Activated CD4-positive, alpha-beta memory T cell treated with anti-CD3 and anti-CD28 coated beads, Interleukin-2, amount 10 ng/mL, durations not matched to agents 7 days and 5 days (primary cell): ENCODE results near the gene ZFP57. TPM values are rescaled to one million over a fixed set of nuclear protein-coding genes. Genes with fewer than 3 reads are reported as not detected.
"Not testable (repeated sequence)": the region's sequence is repeated elsewhere in the genome, so short reads cannot be mapped to it uniquely, and the experiment has no call there.

Source experiments
- CTCF ChIA-PET: fragments of 350-600 bp; sonication (Branson Sonifier 250); formaldehyde crosslinking; loops from one replicate; lab custom pipeline; 2021; ENCODE audit warnings: antibody characterized with exemption, inconsistent platforms; lab: Charles Lee
- POLR2A ChIA-PET: fragments of 350-600 bp; sonication (Branson Sonifier 250); formaldehyde crosslinking; loops from one replicate; lab custom pipeline; 2021; ENCODE audit warnings: antibody characterized with exemption; lab: Charles Lee
- DNase-seq: peaks from one replicate; pipeline ENCODE4 v3.0.0-alpha.2; 2020
- H3K27ac Mint-ChIP-seq: one replicate; pipeline ENCODE4 v1.8.0; 2021; ENCODE audit warnings: mild to moderate bottlenecking, mixed read lengths
- H3K27me3 Mint-ChIP-seq: one replicate; pipeline ENCODE4 v1.8.0; 2021; ENCODE audit warnings: mixed read lengths
- H3K36me3 Mint-ChIP-seq: one replicate; pipeline ENCODE4 v1.8.0; 2021; ENCODE audit warnings: low read depth, mixed read lengths
- H3K4me1 Mint-ChIP-seq: one replicate; pipeline ENCODE4 v1.8.0; 2021; ENCODE audit warnings: mixed read lengths
- H3K4me3 Mint-ChIP-seq: one replicate; pipeline ENCODE4 v1.8.0; 2021; ENCODE audit warnings: mild to moderate bottlenecking, mixed read lengths
- H3K9me3 Mint-ChIP-seq: one replicate; pipeline ENCODE4 v1.8.0; 2021; ENCODE audit warnings: mixed read lengths
- total RNA-seq, 2 experiments: library from RNA; stranded (reverse); gene quantifications; one replicate each; pipeline ENCODE4 v1.2.3, GENCODE V29; 2021

ZFP57 gene
- total RNA-seq, 2 experiments from 2014 or later, result not detected

DNA sequence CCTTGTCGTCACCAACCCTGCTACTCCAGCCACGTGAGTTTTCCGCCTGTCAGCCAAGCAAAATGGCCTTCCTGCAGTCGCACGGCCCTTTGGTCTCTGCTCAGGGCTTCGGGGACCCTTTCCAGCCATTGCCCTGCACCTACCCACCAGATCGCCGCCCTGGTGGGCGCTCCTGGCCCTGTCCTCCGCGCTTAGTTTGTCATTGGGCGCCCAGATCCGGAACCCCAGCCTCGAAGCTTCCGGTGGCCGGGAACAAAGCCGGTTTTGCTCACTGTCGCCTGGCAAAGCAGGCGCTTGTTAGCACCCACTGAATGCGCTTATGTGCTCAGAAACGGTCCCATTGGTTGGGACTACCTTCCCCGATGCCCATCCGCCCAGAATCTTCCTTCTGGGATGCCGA lies 536 bp downstream of the ZFP57 start:
- Mint-ChIP-seq H3K27ac (no peak overlapping the region), H3K36me3 (no peaks in the 10 kb centered on the region), H3K4me1 (peaks cover 15% of the 10 kb centered on the region), H3K9me3 (no peaks in the 10 kb centered on the region), H3K27me3 (peaks cover 2% of the 10 kb centered on the region), H3K4me3 (no peak overlapping the region)
- POLR2A ChIA-PET, result no interaction called here
- CTCF ChIA-PET, result no interaction called here
- DNase-seq, result no peak

DNA sequence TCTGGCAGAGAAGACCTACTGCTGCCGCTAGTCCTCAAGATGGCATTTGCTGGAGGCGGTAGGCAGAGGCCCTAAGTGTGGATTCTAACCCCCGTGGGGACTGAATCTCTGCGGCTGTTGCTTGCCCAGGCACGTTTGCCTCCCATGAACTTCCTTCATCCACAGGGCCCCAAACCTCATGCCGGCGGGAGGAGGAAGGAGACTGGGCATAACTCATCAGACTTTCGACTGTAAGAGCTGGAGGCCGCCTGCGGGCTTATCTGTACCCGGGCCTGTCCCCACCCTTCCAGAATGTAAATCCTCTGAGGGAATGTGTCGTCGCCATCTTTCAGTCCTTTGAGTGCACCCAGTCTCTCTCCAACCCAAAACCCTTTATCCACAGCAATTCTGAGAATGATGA lies 990 bp downstream of the ZFP57 start:
- Mint-ChIP-seq H3K4me1 (peaks cover 15% of the 10 kb centered on the region), H3K27ac (no peak overlapping the region), H3K36me3 (no peaks in the 10 kb centered on the region), H3K27me3 (no peaks in the 10 kb centered on the region), H3K4me3 (no peak overlapping the region), H3K9me3 (no peaks in the 10 kb centered on the region)
- CTCF ChIA-PET, result no interaction called here
- DNase-seq, result no peak
- POLR2A ChIA-PET, result no interaction called here

GRCh38 chr6:29678114-29678513 lies 2.8 kb downstream of the ZFP57 start:
- ChIA-PET POLR2A (no interaction called here), CTCF (interaction anchor here (1.0 to 2.5 kb wide), 3 partner anchors 15 to 28 kb away, joined by 3 to 13 read pairs (median 3); no protein-coding TSS in a partner anchor)
- Mint-ChIP-seq H3K9me3 (no peaks in the 10 kb centered on the region), H3K4me3 (no peak overlapping the region), H3K27ac (no peak overlapping the region), H3K36me3 (no peaks in the 10 kb centered on the region), H3K27me3 (no peaks in the 10 kb centered on the region), H3K4me1 (peaks cover 10% of the 10 kb centered on the region)
- DNase-seq, result no peak

- ChIA-PET CTCF (interaction anchor here (1.0 to 2.5 kb wide), 4 partner anchors 11 to 27 kb away, joined by 3 to 13 read pairs (median 4); no protein-coding TSS in a partner anchor), POLR2A (interaction anchor here (1.0 kb wide), 1 partner anchor 24 kb away, joined by 3 read pairs; no protein-coding TSS in a partner anchor)
- Mint-ChIP-seq H3K4me1 (peaks cover 10% of the 10 kb centered on the region), H3K27me3 (no peaks in the 10 kb centered on the region), H3K36me3 (no peaks in the 10 kb centered on the region), H3K9me3 (no peaks in the 10 kb centered on the region), H3K27ac (no peak overlapping the region), H3K4me3 (no peak overlapping the region)
- DNase-seq, result no peak
Observed at GRCh38 chr6:29676981-29677601, 3.9 kb downstream of the ZFP57 start.

- Mint-ChIP-seq H3K27me3 (peaks cover 5% of the 10 kb centered on the region), H3K36me3 (no peaks in the 10 kb centered on the region), H3K4me1 (peaks cover 10% of the 10 kb centered on the region), H3K27ac (no peak overlapping the region), H3K9me3 (no peaks in the 10 kb centered on the region), H3K4me3 (no peak overlapping the region)
- ChIA-PET POLR2A (no interaction called here), CTCF (interaction anchor here (0.9 to 1.7 kb wide), 3 partner anchors 22 to 61 kb away, joined by 3 to 10 read pairs (median 6); no protein-coding TSS in a partner anchor)
- DNase-seq, result no peak
Observed at GRCh38 chr6:29675561-29675960, 5.4 kb downstream of the ZFP57 start.

DNA sequence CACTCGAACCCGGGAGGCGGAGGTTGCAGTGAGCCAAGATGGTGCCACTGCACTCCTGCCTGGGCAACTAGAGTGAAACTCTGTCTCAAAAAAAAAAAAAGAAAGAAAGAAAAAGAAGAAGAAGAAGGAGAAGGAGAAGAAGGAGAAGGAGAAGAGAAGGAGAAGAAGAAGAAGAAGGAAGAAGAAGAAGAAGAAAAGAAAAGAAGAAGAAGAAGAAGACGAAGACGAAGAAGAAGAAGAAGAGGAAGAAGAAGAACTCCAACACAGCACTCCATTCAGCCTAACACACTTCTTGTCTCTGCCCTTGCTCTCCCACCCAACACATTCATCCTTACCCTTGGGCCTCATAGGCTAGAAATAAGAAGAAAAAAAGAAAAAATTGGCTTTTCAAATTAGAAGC lies 6.9 kb downstream of the ZFP57 start:
- no peak overlapping the region for H3K27ac Mint-ChIP-seq
- DNase-seq, result no peak
- ChIA-PET POLR2A (no interaction called here), CTCF (interaction anchor here (0.7 to 2.7 kb wide), 3 partner anchors 21 to 254 kb away, joined by 5 to 10 read pairs (median 6); no protein-coding TSS in a partner anchor)
- no peaks in the 10 kb centered on the region for H3K9me3 Mint-ChIP-seq
- peaks cover 10% of the 10 kb centered on the region for H3K4me1 Mint-ChIP-seq
- no peak overlapping the region for H3K4me3 Mint-ChIP-seq
- peaks cover 7% of the 10 kb centered on the region for H3K27me3 Mint-ChIP-seq
- no peaks in the 10 kb centered on the region for H3K36me3 Mint-ChIP-seq

- Mint-ChIP-seq H3K27me3 (peaks cover 12% of the 10 kb centered on the region), H3K36me3 (no peaks in the 10 kb centered on the region), H3K4me1 (peaks cover 9% of the 10 kb centered on the region), H3K4me3 (no peak overlapping the region), H3K27ac (no peak overlapping the region), H3K9me3 (no peaks in the 10 kb centered on the region)
- ChIA-PET CTCF (interaction anchor here (1.8 to 2.7 kb wide), 2 partner anchors 20 to 23 kb away, joined by 5 to 10 read pairs; no protein-coding TSS in a partner anchor), POLR2A (no interaction called here)
- no peak for DNase-seq
Observed at GRCh38 chr6:29673161-29673560, 7.8 kb downstream of the ZFP57 start.

DNA sequence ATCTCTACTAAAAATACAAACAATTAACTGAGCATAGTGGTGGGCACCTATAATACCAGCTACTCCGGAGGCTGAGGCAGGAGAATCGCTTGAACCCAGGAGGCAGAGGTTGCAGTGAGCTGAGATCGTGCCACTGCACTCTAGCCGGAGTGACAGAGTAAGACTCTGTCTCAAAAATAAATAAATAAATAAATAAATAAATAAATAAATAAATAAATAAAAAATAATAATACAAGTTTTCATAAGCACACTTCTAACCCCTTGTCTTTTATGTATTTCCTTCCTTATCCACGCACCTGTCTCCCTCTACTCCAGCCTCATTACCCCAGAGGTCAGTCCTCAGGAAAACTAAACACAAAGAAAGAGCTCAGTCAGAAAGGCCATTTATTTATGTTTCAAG lies 8.8 kb downstream of the ZFP57 start:
- H3K27me3 Mint-ChIP-seq, result peaks cover 20% of the 10 kb centered on the region
- H3K4me3 Mint-ChIP-seq, H3K9me3 Mint-ChIP-seq, H3K27ac Mint-ChIP-seq, DNase-seq, POLR2A ChIA-PET, H3K4me1 Mint-ChIP-seq, H3K36me3 Mint-ChIP-seq: not testable (repeated sequence)
- CTCF ChIA-PET, result interaction anchor here (1.8 to 2.7 kb wide), 2 partner anchors 19 to 22 kb away, joined by 5 to 10 read pairs; no protein-coding TSS in a partner anchor

DNA sequence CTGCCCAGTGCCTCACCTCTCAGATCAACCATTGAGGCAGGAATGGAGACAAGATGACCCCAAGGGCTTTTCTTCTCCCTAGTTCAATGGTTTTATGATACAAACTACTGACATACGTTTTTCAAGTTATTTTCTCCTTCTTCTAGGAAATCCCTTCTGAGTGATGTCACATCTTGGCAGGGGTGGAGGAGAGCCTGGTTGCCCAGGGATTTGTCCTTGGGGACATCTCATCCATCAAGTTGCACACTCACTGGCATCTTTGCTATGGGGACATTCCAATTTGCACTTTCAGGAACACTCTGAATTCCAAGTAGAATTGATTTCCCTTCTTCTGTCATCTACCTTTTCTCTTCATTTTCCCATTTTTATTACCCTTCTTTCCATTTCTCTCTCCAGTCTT lies 9.9 kb downstream of the ZFP57 start:
- peaks cover 25% of the 10 kb centered on the region for H3K27me3 Mint-ChIP-seq
- DNase-seq, result no peak
- H3K36me3 Mint-ChIP-seq, result no peaks in the 10 kb centered on the region
- no peak overlapping the region for H3K27ac Mint-ChIP-seq
- ChIA-PET POLR2A (no interaction called here), CTCF (interaction anchor here (1.2 kb wide), 1 partner anchor 17 kb away, joined by 4 read pairs; no protein-coding TSS in a partner anchor)
- H3K4me1 Mint-ChIP-seq, result no peaks in the 10 kb centered on the region
- no peak overlapping the region for H3K4me3 Mint-ChIP-seq
- no peaks in the 10 kb centered on the region for H3K9me3 Mint-ChIP-seq

GRCh38 chr6:29667158-29667557 lies 13.8 kb downstream of the ZFP57 start:
- H3K27ac Mint-ChIP-seq, result no peak overlapping the region
- H3K36me3 Mint-ChIP-seq, result no peaks in the 10 kb centered on the region
- H3K4me3 Mint-ChIP-seq, result no peak overlapping the region
- ChIA-PET CTCF (interaction anchor here (2.8 to 2.9 kb wide), 2 partner anchors 13 to 17 kb away, joined by 21 to 29 read pairs; no protein-coding TSS in a partner anchor), POLR2A (no interaction called here)
- H3K9me3 Mint-ChIP-seq, result no peaks in the 10 kb centered on the region
- H3K4me1 Mint-ChIP-seq, result no peaks in the 10 kb centered on the region
- DNase-seq, result no peak
- H3K27me3 Mint-ChIP-seq, result peaks cover 34% of the 10 kb centered on the region

GRCh38 chr6:29666826-29667130 lies 14.2 kb downstream of the ZFP57 start:
- no peaks in the 10 kb centered on the region for H3K9me3 Mint-ChIP-seq
- no peak overlapping the region for H3K27ac Mint-ChIP-seq
- ChIA-PET CTCF (interaction anchor here (2.8 to 2.9 kb wide), 2 partner anchors 13 to 16 kb away, joined by 21 to 29 read pairs; no protein-coding TSS in a partner anchor), POLR2A (no interaction called here)
- no peak for DNase-seq
- no peaks in the 10 kb centered on the region for H3K36me3 Mint-ChIP-seq
- no peaks in the 10 kb centered on the region for H3K4me1 Mint-ChIP-seq
- H3K27me3 Mint-ChIP-seq, result peaks cover 34% of the 10 kb centered on the region
- no peak overlapping the region for H3K4me3 Mint-ChIP-seq

DNA sequence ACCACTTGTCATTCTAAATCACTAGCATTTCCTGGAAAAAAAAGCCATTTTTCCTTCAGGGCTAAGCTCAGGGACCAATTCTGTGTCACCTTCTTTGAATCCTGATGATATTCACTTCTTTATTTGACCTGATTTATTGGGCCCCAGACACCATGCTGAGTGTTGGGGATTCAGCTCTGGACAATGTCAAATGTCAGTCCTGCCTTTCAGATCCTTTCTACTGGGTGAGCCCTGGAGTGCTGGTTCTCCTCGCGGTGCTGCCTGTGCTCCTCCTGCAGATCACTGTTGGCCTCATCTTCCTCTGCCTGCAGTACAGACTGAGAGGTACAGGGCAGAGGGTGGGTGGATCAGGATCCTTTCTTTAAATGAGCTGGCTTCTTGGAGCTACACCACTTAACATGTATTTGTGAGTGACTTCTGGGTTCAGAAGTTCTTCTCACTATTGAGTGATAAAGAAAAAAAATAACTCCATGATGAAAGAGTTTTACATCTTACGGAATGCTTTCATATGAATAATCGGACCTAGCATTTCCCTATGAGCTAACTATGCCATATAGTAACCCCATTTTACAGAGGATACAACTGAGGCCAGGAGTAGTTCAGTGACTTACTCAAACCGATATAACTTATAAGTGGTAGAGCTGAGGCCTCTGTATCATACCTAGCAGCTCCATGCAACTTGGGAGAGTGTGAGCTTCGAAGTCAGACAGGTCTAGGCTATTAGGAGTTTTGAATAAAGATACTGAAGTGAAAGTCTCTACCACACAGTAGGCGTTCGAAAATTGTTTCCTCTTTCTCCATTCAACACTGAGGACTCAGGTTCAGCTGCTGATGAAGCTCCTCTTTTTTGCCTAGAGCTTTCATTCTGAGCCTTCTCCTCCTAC lies 14.8 kb downstream of the ZFP57 start:
- CTCF ChIA-PET, result interaction anchor here (1.1 to 2.9 kb wide), 5 partner anchors 10 to 83 kb away, joined by 3 to 29 read pairs (median 5); no protein-coding TSS in a partner anchor
- POLR2A ChIA-PET, result no interaction called here
- Mint-ChIP-seq H3K27me3 (peaks cover 33% of the 10 kb centered on the region), H3K27ac (no peak overlapping the region), H3K4me3 (no peak overlapping the region), H3K36me3 (no peaks in the 10 kb centered on the region), H3K9me3 (no peaks in the 10 kb centered on the region), H3K4me1 (no peaks in the 10 kb centered on the region)
- DNase-seq, result no peak
